CD4-positive, alpha-beta T cell treated with Interleukin-10 for 1 hour (primary cell): ENCODE measurements around the gene CRY2.
A peak's percentile ranks its signal among the peaks of the same experiment; 100 is the strongest.
"Not testable (repeated sequence)": the region's sequence is repeated elsewhere in the genome, so short reads cannot be mapped to it uniquely, and the experiment has no call there.

Source experiments
- DNase-seq: peaks from one replicate; pipeline ENCODE4 v3.0.0-alpha.2; 2020

Gene CRY2

DNA sequence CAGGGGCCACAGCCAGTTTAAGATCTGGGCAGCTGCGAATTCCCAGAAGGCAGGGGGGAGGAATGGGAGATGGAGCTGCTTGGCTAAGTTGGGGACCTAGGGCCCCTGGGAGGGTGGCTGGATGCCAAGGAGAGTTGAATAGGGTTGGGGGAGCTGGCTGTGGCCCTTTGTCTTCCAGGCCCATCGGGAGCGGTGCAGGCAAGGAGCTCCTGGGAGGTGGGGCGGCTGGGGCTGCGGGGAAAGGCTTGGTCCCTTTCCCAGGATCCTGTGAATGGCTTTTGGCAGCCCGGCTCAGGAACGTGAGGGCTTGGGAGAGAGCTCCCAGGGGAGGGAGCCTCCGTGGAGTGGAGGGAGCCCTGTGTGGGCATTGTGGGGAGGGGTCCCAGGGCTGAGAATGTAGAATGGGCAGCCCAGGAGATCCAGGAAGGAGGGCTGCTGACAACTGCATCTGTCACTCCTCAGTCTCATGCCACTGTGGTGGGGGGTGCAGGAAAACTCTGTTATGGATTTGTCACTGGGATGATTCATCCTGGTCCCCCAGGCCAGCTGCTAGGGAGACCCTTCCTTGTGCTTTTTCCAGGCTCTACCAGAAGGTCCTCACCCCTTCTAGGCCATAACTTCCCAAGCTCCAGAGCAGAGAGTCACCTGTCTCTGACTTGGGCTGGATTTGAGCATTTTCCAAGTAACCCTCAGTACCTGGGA, 53.8 kb downstream of the CRY2 start:
- DNase-seq = no peak

DNA sequence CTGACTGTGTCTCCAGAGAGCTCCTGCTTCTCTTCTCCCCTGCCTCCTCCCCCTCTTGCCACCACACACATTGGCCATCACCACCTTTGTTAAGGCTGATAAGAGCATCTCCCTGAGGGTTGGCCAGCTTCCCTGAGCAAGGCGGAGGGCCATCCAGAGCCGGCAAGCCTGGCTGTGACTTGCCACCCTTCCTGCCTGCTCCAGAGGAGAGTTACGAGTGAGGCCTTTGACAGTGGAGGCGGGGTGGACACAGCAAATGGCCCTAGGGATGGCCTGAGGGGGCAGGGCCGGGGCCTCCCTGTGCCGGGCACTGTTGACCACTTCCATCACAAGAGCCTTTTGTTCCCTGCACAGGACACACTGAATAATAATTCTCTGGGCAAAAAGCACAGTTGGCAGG, 54.4 kb downstream of the CRY2 start:
- no peak for DNase-seq

DNA sequence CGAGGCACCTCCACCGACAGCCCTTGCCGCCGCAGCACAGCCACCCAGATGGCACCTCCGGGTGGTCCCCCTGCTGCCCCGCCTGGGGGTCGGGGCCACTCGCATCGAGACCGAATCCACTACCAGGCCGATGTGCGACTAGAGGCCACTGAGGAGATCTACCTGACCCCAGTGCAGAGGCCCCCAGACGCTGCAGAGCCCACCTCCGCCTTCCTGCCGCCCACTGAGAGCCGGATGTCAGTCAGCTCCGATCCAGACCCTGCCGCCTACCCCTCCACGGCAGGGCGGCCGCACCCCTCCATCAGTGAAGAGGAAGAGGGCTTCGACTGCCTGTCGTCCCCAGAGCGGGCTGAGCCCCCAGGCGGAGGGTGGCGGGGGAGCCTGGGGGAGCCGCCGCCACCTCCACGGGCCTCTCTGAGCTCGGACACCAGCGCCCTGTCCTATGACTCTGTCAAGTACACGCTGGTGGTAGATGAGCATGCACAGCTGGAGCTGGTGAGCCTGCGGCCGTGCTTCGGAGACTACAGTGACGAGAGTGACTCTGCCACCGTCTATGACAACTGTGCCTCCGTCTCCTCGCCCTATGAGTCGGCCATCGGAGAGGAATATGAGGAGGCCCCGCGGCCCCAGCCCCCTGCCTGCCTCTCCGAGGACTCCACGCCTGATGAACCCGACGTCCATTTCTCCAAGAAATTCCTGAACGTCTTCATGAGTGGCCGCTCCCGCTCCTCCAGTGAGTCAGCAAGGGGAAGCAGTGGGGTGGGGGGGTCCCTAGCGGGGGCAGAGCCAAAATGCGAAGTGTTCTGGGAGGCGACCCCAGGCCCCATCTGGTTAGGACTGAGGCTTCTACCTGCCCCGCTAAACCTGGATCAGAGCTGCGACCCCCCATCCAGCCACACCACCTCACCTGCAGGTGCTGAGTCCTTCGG, 55.4 kb downstream of the CRY2 start:
- no peak for DNase-seq

DNA sequence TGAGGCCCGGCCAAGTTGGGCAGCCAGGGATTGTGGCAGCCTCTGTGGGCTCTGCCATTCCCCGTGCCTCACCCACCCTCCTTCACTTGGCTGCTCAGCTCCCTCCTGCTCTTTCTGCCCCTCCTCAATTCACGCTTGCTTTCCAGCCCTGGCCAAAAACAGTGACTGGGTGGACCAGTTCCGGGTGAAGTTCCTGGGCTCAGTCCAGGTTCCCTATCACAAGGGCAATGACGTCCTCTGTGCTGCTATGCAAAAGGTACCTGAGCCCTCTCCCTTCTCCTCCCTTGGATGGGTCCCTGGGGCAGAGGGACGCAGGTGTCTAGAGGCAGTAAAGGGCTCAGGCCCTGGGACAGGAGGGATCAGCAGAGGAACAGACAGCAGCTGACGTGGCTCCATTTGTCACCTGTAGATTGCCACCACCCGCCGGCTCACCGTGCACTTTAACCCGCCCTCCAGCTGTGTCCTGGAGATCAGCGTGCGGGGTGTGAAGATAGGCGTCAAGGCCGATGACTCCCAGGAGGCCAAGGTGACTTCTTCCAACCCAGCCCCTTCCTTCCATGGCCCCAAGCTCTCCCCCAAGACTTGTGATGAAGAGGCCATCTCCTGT, 57.1 kb downstream of the CRY2 start:
- no peak for DNase-seq

DNA sequence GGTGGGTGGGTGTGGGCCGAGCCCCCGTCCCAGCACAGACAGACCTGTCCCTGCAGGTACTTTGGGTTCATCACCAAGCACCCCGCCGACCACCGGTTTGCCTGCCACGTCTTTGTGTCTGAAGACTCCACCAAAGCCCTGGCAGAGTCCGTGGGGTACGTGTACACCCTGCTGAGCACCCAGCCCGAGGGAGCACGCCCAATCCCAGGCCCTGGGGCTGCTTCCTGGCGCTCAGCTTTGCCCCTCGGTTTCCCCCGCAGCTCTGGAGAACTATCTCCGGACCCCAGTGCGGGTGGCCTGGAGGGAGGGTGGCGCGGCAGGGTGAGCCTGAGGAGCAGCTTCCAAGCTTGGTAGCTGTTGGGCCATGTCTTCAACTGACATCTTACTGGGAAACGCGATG, 57.8 kb downstream of the CRY2 start:
- no peak for DNase-seq

DNA sequence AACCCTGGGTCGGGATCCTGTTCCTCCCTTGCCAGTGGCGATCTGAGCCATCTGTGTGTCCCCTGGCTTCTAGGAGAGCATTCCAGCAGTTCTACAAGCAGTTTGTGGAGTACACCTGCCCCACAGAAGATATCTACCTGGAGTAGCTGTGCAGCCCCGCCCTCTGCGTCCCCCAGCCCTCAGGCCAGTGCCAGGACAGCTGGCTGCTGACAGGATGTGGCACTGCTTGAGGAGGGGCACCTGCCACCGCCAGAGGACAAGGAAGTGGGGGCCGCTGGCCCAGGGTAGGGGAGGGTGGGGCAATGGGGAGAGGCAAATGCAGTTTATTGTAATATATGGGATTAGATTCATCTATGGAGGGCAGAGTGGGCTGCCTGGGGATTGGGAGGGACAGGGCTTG, 58.3 kb downstream of the CRY2 start:
- not testable (repeated sequence) for DNase-seq

DNA sequence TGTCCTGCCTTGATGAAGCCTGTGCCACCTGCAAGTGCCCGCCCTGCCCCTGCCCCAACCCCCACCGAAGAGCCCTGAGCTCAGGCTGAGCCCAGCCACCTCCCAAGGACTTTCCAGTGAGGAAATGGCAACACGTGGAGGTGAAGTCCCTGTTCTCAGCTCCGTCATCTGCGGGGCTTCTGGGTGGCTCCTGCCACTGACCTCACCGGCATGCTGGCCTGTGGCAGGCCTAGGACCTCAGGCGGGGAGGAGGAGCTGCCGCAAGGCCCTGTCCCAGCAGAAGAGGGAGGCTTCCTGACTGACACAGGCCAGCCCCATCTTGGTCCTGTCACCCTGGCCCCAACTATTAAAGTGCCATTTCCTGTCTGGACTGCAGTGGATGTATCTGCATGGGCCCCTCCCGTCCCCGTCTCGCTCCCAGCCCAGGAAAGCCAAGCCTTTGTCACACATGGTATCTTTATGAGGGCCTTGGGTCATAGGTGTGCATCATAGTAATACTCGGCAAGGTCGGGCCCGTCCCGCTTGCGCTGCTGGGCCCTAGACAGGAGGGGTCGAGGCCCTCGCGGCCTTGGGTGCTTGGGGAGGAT, 58.9 kb downstream of the CRY2 start:
- DNase-seq = no peak

DNA sequence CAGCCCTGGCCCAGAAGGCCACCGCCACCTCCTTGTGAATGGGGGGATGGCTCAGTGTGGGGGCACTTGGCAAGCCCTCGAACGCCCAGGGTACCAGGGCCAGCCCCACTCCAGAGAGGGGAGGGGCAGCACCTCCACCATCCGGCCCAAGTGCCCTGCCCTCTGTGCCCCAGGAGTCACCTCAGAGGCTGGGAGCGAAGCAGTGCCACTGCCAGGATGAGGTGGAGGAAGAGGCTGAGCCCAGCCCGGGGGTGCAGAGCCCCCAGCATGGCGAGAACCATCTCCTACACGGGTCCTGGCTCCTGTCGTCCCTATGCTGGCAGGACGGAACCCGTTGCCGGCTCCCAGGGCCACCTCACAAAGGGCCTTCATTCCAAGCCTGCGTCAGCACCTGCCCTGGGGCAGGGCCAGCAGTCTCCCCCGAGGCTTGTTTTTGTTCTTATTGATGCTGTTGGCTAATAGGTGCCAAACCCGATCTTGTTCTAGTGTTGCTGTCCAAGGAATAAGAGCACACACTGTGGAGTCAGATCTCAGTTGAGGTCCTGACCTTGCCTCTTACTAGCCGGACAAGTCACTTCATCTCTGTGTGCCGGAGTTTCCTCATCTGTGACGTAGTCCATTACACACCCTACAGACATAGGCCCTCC, 59.8 kb downstream of the CRY2 start, which contains the start of gene FREY1:
TSS of gene FREY1 (minus strand) at position 307 of the 647 bp plus-strand sequence. CDS start at position 281, 26 bp downstream.
- no peak for DNase-seq

DNA sequence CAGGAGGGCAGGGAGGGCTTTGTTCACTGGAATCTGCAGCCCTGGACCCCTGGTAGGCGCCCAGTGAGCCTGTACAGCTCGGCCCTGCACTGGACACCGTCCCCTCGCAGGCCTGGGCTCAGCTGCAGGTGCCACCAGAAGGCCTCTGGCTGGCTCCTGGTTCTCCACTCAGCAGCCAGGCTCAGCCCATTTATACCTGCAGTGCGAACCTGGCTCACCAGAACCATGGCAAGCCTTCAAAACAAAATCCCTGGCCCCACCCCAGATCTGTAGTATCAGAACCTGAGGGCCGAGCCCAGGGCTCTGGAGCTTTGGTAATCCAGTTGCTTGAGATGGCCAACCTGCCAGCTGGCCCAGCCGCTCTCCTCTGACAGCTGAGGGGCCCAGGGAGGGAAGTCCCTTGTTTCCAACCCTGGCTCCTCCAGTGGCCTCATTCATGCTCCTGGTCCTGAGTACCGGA, 60.7 kb downstream of the CRY2 start:
- DNase-seq = no peak

DNA sequence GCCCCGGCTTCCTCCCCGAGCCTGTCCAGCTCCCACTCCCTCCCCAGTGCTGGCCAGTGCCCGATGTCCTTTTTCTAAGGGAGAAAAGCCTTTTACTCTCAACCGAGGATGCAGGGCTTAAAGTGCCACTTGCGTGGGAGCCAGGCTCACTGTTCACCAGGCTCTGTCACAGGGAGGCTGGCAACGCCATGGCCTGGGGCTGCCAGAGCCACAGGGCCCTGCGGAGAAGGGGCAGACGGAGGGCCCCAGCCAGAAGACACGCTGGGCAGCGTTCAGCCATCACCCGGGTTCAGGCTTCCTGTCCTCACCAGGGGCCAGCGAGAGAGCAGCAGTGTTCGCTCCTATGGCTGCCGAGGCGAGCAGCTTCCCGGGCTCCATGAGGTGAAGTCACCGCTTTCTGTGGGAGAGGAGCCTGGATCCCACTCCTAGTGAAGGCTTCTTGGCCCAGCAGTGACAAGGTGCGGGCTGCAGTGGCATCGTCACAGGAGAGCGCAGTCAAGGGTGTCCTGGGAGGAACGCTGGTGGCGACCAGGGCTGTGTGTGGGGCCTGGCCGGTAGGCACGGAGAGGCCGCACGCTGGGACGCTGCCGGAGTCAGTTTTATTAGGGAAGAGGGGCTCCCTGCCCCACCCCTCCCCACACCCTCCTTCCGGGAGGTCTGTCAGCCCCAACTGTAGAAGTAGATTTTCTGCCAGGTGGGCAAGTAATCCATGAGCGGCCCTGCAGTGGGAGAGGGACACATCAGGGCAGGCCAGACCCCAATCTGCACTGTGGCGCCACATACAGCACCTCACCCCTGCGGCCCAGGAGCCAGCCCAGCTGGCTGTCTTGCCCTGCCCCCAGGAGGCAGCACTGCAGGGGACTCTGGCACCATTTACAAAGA, 62.6 kb downstream of the CRY2 start:
- no peak for DNase-seq

DNA sequence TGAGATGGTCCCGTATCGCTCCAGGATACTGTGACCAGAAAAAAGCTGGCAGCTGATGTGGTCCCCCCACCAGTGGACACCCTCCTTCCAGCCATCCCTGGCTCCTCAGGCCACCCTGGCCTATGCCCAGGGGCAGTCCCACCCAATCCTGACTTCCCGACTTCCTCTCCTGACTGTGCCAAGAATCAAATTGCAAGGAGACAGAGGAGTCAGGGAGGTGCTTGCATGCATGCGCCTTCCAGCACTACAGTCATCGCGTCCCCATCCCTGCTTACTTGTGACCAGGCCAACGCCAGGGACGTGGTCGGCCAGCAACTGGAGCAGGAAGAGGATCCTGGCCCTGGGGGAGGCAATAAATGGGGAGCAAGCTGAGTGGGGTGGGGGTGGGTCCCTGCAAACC, 63.3 kb downstream of the CRY2 start:
- DNase-seq = no peak

DNA sequence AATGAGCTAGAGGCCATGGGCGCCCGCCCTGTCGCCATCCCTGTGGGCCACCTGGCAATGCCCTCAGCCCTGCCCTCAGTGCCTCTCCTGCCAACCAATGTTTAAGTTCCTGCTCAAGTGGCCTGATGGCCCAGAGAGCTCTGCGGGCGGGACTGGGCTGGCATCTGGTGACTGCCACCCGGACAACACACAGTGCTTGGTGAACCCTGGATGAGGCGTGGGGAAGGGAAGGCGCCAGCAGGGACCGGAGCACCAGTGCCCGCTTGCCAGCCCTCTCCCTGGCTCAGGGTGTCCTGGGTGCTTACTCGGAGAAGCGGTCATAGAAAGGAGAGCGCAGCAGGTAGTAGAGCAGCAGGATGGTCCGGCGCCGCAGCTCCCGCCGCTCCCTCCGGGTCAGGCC, 66.2 kb downstream of the CRY2 start:
- no peak for DNase-seq

DNA sequence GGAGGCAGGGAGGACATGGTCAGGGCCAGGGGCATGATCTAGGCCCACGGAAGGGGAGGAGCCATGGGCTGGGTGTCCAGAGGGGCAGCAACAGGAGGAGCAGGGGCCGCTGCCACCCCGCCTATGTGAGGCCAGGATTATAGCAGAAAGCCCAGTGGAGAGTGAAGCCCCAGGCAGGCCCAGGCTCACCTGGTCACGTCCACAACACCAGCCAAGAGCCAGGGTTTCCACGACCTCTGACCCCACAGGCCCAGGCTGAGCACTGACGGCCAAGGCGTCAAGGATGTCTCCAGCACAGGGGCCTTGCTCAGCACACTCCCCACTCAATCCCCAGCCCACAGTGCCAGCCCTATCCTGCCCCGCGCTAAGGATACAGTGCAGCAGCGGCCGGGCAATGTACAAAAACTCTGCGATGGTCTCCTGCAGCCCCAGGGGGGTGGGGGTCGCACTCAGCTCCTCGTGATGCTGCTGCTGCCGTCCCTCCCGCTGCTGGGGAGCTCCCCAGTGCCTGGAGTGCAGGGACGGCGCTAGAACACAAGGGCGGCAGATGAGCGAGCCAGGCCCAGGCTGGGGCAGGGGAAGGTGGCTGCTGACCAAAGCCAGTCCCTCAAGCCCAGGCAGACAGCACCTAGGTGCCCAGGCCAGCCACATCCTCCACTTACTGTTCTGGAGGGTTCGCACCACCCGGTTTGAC, 66.8 kb downstream of the CRY2 start:
- no peak for DNase-seq

DNA sequence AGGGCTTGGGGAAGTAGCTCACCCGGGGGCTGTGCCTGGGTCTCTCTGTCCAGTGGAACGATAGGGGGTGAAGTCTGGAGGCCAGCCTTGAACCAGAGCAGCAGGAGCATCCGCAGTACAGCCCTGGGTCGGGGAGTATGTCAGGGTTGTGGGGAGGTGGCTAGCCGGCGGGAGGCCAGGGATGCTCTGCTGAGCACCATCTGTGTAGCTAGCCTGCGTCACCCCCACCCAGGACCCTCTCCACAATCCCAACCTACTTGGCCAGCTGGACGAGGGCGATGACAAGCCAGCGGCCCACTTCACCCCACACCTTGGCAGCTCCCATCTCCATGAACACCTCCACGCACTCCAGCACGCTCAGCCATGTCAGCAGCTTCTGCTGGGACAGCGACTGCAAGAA, 68.2 kb downstream of the CRY2 start:
- DNase-seq = no peak

DNA sequence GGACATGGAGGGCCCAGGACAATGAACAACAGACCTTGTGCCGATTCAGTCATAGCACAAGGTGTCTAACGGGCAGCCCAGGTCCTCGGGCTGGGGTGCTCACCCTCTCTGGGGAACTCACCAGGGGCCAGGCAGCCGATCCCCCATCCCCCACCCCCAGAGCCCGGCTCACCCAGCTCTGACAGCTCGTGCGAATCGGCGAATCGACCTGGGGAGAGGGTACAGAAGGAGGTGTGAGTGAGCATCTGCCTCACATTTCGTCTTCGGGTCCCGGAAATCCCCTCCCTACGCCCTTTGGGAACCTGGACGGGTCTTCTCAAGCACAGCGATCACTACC, 70.0 kb downstream of the CRY2 start:
- DNase-seq = no peak

DNA sequence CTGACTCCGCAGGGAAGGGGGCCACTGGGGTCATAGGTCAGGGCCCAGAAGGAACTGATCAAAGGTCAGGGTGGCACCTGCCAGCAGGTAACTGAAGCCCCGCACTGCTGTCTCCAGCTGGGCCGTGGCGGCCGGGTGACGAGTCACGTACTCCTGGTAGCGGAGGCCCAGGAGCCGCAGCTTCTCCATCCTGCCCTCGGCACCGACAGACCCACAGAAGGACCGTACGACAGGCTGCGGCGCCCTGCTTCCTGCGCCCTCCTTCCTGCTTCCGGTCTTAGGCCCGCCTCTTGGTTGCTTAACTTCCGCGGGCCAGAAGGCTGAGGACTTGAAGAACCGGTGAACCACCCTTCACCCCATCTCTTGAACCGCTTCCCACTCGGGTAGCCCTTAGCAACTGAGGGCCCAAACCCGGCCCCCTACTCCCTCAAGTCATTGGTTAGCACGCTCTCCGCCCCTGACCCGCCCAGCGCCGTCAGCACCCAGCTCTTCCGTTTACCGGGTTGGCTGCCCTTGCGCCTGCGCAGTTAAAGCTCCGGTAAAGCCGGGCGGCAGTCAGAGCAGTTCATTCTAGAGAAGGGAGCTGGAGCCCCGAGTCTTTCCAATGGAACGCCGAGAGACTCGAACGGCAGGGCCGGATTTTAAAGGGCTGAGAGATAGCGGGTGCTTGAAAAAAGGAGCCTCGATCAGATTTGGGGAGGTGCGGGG, 70.5 kb downstream of the CRY2 start, which contains the start of gene PEX16:
TSS of gene PEX16 (minus strand) at position 255 of the 708 bp plus-strand sequence. CDS start at position 189, 66 bp downstream.
- DNase-seq = peak; percentile 98

DNA sequence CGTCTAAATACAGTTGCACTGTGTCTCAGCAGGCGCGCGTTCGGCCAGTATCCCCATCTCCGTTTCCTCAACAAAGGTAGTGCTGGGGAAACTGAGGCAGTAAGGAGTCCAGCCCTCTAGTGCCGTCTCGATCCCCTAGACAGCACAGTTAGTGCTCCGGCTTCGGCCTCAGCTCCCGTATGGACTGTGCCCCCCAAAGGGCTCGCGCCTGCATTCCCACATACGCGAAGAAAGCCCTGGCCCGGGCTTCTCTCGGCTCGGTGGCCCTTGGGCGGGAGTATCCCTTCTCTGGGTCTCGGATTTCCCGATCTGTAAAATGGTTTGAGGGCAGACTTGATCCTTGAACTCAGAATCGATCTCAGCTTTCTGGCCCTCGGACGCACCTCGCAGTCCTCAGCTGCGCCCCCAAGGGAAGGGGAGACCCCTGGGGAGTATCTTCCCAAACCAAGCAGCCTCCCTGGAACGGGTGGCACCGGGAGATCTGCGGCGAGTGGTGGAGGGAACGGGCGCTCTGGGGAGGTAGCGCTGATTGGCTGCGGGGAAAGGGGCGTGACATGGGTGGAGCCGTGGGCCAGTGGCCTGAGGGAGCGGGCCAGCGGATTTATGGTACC, 71.2 kb downstream of the CRY2 start:
- DNase-seq = peak; percentile 69

DNA sequence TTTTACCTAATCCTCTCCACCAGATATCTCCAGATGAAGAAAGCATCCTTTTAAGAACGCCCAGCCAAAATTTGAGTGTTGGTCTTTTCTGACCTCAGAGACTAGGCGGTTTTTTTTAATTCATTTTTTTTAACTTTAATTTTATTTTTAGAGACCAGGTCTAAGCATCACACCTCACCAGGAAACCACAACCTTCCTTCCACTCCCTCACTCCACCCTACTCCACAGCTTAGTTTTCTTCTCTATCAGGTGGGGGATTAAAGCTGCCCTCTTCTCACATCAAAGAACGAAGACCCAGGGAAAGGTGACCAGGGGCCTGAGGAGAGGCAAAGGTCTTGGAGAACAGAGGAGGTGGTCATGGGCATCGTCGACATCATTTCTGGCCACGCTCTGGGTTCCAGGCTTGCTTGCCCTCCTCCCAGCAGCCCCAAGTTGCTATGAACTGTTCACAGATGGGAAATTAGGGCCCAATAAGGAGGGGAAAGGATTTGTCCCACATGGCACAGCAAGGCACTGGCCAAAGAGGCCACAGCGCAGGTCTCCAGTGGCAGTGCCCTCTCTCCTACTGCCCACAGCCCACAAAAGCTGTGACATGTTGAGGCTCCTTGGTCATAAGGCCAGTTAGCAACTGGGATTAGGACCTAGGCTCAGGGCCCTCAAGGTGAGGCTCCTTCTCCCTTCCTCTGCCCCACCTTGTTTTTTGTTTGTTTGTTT, 71.8 kb downstream of the CRY2 start:
- no peak for DNase-seq
